HG02840 (cell line): ENCODE measurements around the gene GPR31.
"Not testable (repeated sequence)": the region's sequence is repeated elsewhere in the genome, so short reads cannot be mapped to it uniquely, and the experiment has no call there.

Experiments used
- ATAC-seq: cut with Tn5 transposase; IDR thresholded peaks from one replicate; pipeline ENCODE4 v1.9.1; 2021; ENCODE audit warnings: mild to moderate bottlenecking, moderate library complexity, moderate number of reproducible peaks; ENCODE audit not compliant: unreplicated experiment, low FRiP score

Gene GPR31

DNA sequence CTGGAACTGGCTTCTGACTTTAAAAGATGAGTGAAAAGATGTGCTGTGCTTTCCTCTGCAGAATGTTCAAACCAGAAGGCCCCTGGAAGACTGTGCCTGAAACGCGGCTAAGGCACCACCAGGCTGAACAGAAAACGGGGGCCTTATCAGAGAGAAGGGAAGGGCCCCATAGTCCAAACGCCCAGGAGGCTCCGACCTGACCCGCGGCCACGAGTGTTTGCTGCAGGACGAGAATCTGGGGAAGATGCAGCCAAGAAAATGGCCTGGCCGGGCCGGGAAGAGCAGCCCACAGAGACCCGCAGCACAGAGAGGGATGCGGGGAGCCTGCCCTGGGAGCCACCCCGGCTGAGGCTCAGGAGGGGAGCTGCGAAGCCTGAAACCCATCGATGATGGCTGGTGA, 10.5 kb upstream of the GPR31 start:
- ATAC-seq = not testable (repeated sequence)

DNA sequence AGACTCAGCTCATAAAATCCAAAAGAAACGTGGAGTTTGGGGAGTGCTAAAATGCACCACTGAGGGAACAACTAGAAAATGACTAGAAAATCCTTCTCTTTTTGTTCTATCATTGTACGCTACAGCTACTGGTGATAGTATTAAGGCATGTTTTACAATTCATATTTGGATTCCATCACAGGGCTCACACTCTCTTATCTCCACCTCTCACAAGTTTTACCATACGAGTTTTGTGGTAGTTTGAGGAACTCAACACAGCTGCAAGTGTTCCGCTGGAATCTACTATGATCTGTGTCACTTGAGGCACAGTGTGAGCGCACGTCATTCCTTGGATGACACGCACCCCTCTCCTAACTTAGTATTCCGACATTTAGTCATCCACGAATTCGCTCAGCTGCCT, 9.9 kb upstream of the GPR31 start:
- ATAC-seq = not testable (repeated sequence)

DNA sequence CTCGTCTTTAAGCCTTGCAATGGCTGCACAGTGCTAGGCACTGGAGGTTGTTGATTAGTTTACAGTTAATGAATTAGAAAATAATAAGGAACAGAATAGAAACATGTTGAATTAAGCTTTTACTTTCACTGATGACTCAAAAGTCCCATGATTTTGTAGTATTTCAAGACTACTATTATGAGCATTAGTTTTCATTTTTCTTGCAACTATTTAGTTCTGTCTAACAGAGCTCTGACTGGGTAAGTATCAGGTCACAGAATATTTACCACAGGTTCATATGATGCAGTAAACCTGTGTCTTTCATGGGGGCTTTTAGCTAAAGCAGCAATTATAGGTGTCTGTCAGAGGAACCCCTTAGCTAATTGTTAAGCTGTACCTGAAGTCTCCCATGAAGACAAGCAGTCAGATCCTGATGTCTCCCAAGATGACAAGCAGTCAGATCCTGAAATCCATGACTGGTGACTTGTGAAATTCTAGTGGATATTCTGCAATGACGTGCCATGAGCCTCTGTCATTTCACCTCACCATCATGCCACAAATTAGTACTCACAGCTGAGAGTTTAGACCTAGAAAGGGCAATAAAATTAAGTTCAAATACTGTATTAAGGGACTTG, 8.2 kb upstream of the GPR31 start:
- ATAC-seq = no peak

DNA sequence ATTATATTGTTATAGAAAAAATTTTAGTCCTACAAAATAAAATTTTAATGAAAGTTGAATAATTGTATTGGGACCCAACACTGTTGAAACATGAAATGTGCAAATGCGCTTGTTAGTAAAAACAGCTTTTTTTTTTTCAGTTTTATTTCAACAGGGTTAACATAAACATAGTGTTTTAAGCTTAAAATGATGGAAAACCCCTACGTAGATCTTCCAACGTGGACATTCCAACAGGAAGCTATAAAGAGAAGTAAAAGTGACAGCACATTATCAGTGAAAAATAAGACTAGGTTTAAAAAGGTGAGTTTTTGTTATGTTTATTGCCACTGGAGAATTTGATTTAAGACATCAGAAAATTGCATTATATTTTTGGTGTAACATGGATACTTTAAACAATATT, 6.5 kb upstream of the GPR31 start:
- no peak for ATAC-seq

DNA sequence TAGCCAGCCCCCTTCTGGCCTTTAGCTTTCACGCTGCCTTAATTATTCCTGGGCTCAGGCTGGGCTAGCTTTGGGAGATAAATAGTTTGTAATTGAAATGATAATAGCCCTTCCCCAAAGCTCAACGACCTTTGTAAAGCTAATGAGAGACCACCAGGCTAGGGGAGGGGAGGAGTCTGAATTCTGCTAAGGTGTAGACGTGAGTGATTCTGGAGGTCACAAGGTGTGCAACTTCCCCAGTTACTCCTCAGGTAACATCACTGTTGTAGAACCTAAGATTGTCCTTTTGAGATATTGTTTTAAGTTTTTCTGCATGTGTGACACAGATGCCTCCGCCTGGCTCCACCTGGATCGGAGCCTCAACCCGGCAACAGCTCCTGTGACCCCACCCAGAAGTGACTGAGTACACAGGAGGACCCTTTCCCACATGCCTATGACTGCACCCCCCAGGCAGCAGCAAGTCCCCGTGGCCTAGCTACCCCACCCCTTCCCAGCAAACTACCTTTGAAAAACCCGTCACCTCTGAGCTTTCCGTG, 5.8 kb upstream of the GPR31 start:
- no peak for ATAC-seq

DNA sequence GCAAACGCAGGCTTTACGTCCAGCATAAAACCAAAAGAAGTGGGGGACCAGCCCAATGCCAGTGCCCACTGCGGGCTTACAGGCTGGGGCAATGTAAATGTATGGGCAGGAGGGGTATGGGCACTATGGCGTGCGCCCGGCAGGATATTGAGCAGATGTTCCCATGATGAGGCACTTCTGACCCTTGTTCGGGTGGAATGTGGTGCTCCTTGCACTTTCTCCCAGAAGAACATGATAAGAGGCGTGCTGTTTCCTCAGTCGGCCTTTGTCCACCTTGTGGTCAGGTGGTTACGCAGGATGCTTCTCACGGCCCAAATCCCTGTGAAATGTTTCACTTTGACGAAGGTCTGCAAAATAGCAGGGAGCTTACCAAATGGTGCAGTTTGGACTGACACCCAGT, 4.8 kb upstream of the GPR31 start:
- no peak for ATAC-seq

DNA sequence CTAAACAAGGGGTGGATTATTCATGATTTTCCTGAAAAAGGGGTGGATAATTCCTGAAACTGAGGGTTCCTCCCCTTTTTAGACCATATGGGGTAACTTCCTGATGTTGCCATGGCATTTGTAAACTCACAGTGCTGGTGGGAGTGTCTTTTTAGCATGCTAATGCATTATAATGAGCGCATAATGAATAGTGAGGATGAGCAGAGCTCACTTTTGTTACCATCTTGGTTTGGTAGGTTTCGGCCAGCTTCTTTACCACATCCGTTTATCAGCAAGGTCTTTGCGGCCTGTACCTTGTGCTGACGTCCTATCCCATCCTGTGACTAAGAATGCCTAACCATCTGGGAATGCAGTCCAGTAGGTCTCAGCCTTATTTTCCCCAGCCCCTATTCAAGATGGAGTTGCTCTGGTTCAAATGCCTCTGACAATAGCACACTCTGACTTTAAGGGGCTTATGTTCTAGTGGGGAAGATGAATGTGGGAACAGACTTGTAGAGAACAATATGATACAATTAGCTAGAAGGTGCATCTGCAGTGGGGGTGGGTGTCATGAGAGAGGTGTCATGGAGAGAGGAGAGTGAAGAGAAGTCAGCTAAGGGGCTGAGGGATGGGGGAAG, 4.2 kb upstream of the GPR31 start:
- ATAC-seq = no peak

DNA sequence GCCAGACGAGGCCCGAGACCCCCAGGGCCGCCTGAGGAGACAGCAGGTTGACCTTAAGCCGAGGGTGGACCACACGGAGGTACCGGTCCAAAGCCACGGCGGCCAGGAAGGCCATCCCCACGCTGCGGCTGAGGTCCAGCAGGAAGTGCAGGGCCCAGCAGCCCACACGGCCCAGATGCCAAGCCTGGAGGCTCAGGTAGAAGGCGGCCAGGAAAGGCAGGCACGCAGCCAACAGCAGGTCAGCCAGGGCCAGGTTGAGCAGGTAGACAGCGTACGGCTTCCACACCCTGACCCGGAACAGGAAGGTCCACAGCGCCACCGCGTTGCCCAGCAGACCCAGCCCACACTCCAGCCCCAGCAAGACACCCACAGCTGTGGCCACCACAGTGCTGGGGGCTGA, 366 bp downstream of the GPR31 start:
- no peak for ATAC-seq

DNA sequence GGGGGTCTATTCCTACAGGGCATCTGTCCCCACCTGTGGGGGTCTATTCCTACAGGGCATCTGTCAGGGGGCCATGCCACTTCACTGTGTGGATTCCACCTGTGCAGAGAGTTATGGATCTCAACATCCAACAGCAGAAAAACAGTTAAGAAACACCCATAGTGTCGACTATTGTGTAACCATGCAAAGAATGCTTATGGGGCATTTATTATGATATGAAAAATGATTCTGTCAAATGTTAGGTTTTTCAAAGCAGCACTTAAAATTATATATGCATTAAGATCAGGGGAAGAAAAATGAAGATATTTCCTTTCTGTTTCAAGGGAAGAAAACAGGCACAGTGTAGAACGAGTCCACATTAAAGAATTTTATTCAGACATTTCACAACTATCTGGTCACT, 2.9 kb downstream of the GPR31 start:
- ATAC-seq = no peak

DNA sequence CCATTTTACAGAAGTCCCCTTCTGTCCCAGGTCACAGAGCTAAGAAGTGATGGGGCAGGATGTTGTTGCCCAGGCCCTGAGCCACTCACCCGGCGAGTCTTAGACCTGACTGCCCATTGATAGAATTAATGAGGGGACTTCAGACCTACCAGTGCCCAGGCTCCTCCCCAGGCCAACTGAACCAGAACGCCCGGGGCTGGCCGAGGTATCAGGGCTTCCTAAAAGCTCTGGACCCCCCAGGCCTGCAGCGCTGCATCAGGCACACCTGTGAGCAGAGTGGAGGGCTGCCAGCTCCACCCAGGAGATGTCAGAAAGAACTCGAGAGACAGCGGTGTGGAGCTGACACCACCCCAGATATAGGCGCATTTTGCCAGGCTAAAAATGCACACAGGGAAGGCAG, 3.5 kb downstream of the GPR31 start:
- no peak for ATAC-seq

DNA sequence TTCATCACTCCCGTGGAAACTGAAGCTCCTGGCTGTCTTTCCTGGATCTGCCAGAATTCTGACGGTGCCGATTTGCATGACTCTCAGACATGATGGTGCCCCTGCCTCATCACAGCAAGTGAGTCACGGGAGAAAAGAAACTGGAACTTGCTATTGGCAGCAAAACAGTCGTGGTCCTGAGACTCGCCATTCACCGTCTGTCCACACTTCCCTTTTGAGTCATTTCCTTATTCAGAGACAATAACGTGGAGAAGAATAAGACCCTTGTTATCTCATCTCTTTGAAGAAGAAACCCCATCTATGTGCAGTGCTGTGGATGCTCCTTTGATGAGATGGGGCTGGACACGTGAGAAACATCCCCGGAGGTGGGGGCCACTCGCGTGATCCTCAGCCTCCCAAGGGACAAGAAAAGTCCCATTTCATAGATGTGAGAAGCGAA, 4.2 kb downstream of the GPR31 start:
- ATAC-seq = no peak

DNA sequence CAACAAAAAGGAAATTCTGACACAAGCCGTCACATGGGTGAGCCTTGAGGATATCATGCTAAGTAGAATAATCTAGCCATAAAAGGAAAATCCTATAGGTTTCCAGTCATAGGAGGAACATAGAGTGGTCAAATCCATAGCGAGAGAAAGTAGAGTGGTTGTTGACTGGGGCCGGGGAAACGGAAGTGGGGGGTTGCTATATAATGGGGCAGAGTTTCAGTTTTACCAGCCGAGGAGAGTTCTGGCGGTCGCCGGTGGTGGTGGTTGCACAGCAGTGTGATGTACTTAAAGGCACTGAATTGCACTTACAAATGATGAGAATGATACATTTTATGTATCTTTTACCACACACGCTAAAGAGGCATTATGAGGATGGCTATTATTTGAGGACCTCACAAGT, 4.9 kb downstream of the GPR31 start:
- no peak for ATAC-seq

DNA sequence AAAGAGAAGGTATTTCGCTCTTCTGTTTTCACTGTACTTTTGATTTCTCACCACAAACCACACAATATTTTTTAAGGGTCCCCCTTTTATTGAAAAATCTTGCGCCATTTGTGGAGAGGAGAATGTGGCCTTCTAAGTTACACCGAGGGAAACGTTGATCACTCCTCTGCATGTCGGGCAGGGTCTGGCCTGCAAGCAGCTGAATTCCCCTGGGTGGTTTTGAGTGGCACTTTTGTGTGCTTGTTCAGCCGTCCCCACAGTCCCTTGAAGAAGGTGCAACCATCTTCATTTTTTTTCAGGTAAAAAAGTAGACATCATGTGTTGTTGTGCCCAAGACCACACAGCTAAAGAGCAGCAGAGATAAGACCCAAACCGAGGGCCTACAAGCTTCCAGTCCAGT, 6.1 kb downstream of the GPR31 start:
- ATAC-seq = no peak

DNA sequence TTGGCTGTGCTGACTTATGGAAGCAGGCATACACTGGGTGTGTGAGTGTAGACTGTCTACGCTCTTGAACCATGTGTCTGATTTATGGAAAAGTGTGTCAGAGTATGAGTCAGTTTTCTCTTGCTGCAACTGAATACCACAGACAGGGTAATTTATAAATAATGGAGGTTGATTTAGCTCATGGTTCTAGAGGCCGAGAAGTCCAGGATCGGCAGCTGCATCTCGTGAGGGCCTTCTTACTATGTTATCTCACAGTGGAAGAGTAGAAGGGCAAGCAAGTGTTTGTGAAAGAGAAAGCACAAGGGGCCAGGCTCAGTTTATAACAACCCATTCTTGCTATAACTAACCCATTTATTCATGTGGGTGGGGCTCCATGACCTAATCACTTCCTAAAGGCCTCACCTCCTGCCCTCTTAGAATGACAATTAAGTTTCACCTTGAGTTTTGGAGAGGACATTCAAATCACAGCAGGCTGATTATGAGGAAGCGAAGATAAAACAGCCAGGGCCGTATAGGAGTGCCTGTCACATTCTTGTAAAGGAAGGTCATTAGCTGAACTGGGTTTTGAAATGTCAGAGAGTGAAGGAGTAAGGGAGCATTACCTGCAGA, 6.7 kb downstream of the GPR31 start:
- peak; percentile 70 for ATAC-seq

DNA sequence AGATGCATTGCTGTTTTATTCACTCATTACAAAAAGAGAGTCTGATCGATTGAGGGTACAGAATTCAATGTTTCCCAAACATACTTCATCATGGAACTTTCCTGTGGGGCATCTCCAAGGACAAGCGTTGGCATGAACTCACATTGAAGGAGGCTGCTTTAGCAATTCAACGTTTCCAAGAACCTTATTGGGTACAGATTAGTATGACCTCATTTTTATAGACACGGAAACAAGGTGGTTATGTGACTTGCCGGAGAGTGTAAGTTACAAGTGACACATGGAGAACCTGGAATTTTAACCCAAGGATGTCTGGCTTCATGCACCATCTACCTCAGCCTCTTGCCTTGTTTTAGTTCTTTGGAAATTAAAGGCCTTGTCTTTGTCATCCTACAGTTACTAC, 8.8 kb downstream of the GPR31 start:
- ATAC-seq = no peak

DNA sequence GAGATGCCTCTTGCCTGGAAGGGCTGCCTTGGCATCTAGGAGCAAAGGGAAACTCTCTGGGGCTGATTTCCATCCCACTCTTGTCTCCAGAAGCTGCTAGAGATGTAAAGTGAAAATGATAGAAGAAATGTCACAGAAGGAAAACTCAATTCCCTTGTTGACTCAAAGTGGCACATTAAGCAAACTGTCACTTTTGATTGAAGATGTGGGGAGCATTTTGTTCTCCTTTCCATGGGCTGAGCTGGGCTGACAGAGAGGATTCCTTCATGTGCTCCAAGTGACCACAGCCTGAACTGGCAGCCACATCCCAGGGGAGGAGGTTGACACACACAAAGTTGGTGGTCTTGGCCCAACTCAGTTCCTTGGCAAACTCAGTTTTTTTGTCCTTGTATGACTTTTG, 9.8 kb downstream of the GPR31 start:
- no peak for ATAC-seq

DNA sequence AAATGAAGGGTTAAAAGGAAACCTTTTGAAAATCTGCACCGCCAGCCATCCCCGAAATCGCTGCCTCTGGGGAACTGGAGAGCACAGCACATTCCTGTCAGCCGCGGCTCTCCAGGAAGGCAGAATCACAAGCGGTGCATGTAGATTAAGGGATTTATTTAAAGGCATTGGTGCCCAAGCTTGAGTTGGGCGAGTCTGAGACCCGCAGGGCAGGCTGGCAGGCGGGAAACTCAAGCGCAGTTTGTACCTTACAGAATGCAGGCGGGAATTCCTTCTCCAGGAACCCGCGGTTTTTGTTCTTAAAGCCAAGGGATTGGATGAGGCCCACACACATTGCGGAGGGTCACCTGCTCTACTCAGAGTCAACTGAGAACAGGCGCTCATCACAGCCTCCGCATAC, 10.8 kb downstream of the GPR31 start:
- ATAC-seq = no peak

DNA sequence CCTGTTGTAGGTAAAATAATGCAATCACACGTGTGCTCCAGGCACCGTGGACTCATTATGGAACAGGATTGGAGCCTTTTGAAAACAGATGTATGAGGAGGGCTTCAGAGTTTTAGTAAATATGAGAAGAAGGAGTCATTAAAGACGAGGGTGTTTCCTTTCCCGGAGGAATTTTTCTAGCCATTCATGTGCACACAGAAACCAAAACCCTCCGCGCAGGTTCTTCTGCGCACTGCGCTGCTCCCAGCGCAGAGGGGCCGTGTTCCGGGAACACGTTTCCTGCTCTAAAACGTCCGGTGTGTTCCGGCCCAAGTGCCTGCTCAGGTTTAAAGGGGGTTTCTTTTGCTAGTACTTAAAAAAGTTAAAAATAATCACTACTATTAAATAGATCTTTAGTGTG, 11.6 kb downstream of the GPR31 start:
- no peak for ATAC-seq

DNA sequence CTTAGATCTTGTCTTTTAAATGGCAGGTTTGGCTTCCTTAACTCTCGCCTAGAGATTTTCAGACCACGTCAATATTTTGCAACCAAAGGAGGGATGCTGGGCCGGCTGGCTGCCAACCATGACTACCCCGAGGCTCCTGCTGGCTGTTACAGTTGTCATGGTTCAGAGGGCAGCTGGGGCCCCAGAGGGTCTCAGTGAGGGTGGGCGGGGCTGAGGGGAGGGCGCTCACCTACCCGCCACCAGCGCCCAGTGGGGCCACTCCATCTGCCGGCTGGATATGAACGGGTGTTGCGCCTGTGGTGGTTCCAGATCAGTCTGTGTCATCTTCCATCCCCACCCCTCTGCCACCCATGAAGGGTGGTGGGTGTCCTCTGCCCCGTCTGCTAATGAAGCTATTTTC, 12.3 kb downstream of the GPR31 start:
- no peak for ATAC-seq

DNA sequence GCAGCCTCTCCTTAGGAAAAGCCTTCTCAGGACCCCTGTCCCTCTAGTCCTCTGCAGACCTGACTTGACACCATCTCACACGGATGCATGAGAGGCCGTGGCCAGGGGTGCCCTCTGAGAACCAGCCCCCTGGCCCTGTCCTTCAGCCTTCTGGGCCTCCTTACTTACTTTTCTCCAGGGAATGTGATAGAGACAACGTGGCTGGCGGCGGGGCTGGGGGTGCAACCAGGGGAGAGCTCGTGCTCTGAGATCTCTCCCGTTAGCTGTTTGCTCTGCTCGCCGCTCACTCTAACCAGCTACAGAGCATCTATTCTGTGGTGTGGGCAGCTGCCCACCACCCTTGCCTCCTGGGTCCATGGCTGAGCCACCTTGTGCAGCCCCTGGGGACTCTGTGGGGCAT, 14.7 kb downstream of the GPR31 start:
- no peak for ATAC-seq

DNA sequence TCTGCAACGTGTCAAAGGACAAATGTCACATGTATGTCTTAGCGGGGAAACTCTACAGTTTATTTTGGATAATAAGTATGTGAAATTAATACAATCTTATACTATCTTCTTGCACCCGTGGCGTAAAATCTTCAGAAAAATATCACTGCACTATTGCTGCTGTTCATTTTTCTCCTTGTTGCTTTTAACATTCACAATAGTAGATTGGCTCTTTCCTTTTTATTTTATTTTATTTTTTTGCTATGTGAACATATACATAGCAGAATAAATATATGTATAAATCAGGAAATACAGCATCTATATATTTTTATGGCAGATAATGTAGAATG, 15.4 kb downstream of the GPR31 start:
- ATAC-seq = no peak
